Activated CD8-positive, alpha-beta T cell treated with anti-CD3 and anti-CD28 coated beads for 36 hours (primary cell): ENCODE data around the gene KIAA1328. TPM values are rescaled to one million over a fixed set of nuclear protein-coding genes. Genes with fewer than 3 reads are reported as not detected.
"Not testable (repeated sequence)": the region's sequence is repeated elsewhere in the genome, so short reads cannot be mapped to it uniquely, and the experiment has no call there.

ENCODE experiments used
- ATAC-seq: fragments of 200-7000 bp; cut with Tn5 transposase; one replicate; pipeline ENCODE4 v1.10.0; 2021; ENCODE audit warnings: mild to moderate bottlenecking, moderate library complexity
- CTCF ChIA-PET: fragments of 350-600 bp; sonication (Branson Sonifier 250); formaldehyde crosslinking; loops from one replicate; lab custom pipeline; 2021; ENCODE audit warnings: antibody characterized with exemption; lab: Charles Lee
- POLR2A ChIA-PET: fragments of 350-600 bp; sonication (Branson Sonifier 250); formaldehyde crosslinking; loops from one replicate; lab custom pipeline; 2021; ENCODE audit warnings: antibody characterized with exemption; lab: Charles Lee
- DNase-seq: peaks from one replicate; pipeline ENCODE4 v3.0.0-alpha.2; 2020
- H3K27ac Mint-ChIP-seq: one replicate; pipeline ENCODE4 v1.8.0; 2021; ENCODE audit warnings: mild to moderate bottlenecking, mixed read lengths
- H3K27me3 Mint-ChIP-seq: one replicate; pipeline ENCODE4 v1.8.0; 2021; ENCODE audit warnings: mixed read lengths
- H3K36me3 Mint-ChIP-seq: one replicate; pipeline ENCODE4 v1.8.0; 2021; ENCODE audit warnings: low read depth, mixed read lengths
- H3K4me1 Mint-ChIP-seq: one replicate; pipeline ENCODE4 v1.8.0; 2021; ENCODE audit warnings: low read depth, mixed read lengths
- H3K4me3 Mint-ChIP-seq: one replicate; pipeline ENCODE4 v1.8.0; 2021; ENCODE audit warnings: mild to moderate bottlenecking, moderate library complexity, mixed read lengths
- H3K9me3 Mint-ChIP-seq: one replicate; pipeline ENCODE4 v1.8.0; 2021; ENCODE audit warnings: mixed read lengths
- CTCF ChIP-seq: fragments of 200-600 bp; IDR thresholded peaks from one replicate; pipeline ENCODE4 v1.8.0; 2022; ENCODE audit warnings: antibody characterized with exemption, mild to moderate bottlenecking
- intact Hi-C: fragments of 100-400 bp; cut with micrococcal nuclease; formaldehyde crosslinking; loops from one replicate; pipeline ENCODE4 v1.10.0; 2022
- total RNA-seq, 2 experiments: library from RNA; stranded (reverse); gene quantifications; one replicate each; pipeline ENCODE4 v1.2.3, GENCODE V29; 2021

The KIAA1328 gene
- total RNA-seq, 2 experiments from 2014 or later: 5.9 to 6.1 TPM

GRCh38 chr18:36813101-36813775 lies 15.7 kb upstream of the KIAA1328 start:
- DNase-seq (no peak), ATAC-seq (no peak)
- H3K27me3 Mint-ChIP-seq: no peaks in the 10 kb centered on the region
- intact Hi-C loops: no loop called here
- TF ChIP-seq CTCF: no peak
- H3K27ac Mint-ChIP-seq: no peak overlapping the region
- no peak overlapping the region for H3K4me3 Mint-ChIP-seq
- peaks cover 16% of the 10 kb centered on the region for H3K36me3 Mint-ChIP-seq
- no peaks in the 10 kb centered on the region for H3K9me3 Mint-ChIP-seq
- CTCF ChIA-PET: interaction anchor here (0.9 kb wide), 1 partner anchor 16 kb away, joined by 3 read pairs; no protein-coding TSS in a partner anchor
- peaks cover 12% of the 10 kb centered on the region for H3K4me1 Mint-ChIP-seq
- POLR2A ChIA-PET: no interaction called here

GRCh38 chr18:36813824-36814223 lies 15.1 kb upstream of the KIAA1328 start:
- CTCF ChIA-PET: no interaction called here
- Mint-ChIP-seq H3K36me3 (peaks cover 21% of the 10 kb centered on the region), H3K9me3 (no peaks in the 10 kb centered on the region), H3K4me3 (no peak overlapping the region), H3K27me3 (no peaks in the 10 kb centered on the region), H3K4me1 (peaks cover 12% of the 10 kb centered on the region), H3K27ac (no peak overlapping the region)
- no peak for TF ChIP-seq CTCF
- DNase-seq: no peak
- POLR2A ChIA-PET: no interaction called here
- no peak for ATAC-seq
- intact Hi-C loops: no loop called here

- ChIA-PET POLR2A (no interaction called here), CTCF (no interaction called here)
- no peaks in the 10 kb centered on the region for H3K27me3 Mint-ChIP-seq
- peaks cover 11% of the 10 kb centered on the region for H3K4me1 Mint-ChIP-seq
- DNase-seq (no peak), ATAC-seq (no peak)
- TF ChIP-seq CTCF: no peak
- intact Hi-C loops: no loop called here
- no peak overlapping the region for H3K27ac Mint-ChIP-seq
- no peaks in the 10 kb centered on the region for H3K9me3 Mint-ChIP-seq
- H3K4me3 Mint-ChIP-seq: no peak overlapping the region
- H3K36me3 Mint-ChIP-seq: peaks cover 25% of the 10 kb centered on the region
Measured at GRCh38 chr18:36814994-36815393, 13.9 kb upstream of the KIAA1328 start.

- H3K4me3 Mint-ChIP-seq, H3K9me3 Mint-ChIP-seq, ATAC-seq, POLR2A ChIA-PET, CTCF ChIA-PET, DNase-seq, intact Hi-C loops, H3K27ac Mint-ChIP-seq, H3K27me3 Mint-ChIP-seq: not testable (repeated sequence)
- Mint-ChIP-seq H3K4me1 (peaks cover 11% of the 10 kb centered on the region), H3K36me3 (peaks cover 25% of the 10 kb centered on the region)
Measured at GRCh38 chr18:36816096-36816495, 12.8 kb upstream of the KIAA1328 start.

- H3K9me3 Mint-ChIP-seq: no peaks in the 10 kb centered on the region
- no peaks in the 10 kb centered on the region for H3K27me3 Mint-ChIP-seq
- intact Hi-C loops: no loop called here
- DNase-seq (no peak), ATAC-seq (no peak)
- ChIA-PET POLR2A (no interaction called here), CTCF (no interaction called here)
- no peak for TF ChIP-seq CTCF
- H3K27ac Mint-ChIP-seq: no peak overlapping the region
- H3K36me3 Mint-ChIP-seq: peaks cover 28% of the 10 kb centered on the region
- no peak overlapping the region for H3K4me3 Mint-ChIP-seq
- peaks cover 11% of the 10 kb centered on the region for H3K4me1 Mint-ChIP-seq
Measured at GRCh38 chr18:36817039-36817438, 11.9 kb upstream of the KIAA1328 start.
